Neuron (in vitro differentiated cells): ENCODE measurements around the gene GABRR3.
A peak's percentile ranks its signal among the peaks of the same experiment; 100 is the strongest.

Source experiments
- H2AFZ ChIP-seq: one replicate; pipeline ENCODE4 v1.6.1; 2013; ENCODE audit warnings: low read depth, mild to moderate bottlenecking, inconsistent platforms, low read length, moderate library complexity
- H3K27me3 ChIP-seq: one replicate; pipeline ENCODE4 v1.6.1; 2013; ENCODE audit warnings: low read length; ENCODE audit not compliant: insufficient read depth
- H3K36me3 ChIP-seq: one replicate; pipeline ENCODE4 v1.6.1; 2013; ENCODE audit warnings: low read length; ENCODE audit not compliant: insufficient read depth
- H3K4me1 ChIP-seq: one replicate; pipeline ENCODE4 v1.6.1; 2013; ENCODE audit warnings: low read length; ENCODE audit not compliant: insufficient read depth
- H3K4me3 ChIP-seq: 2 replicates; pipeline ENCODE4 v1.5.1; 2013; ENCODE audit warnings: mild to moderate bottlenecking, low read length, moderate library complexity
- H3K9me3 ChIP-seq: one replicate; pipeline ENCODE4 v1.6.1; 2013; ENCODE audit warnings: low read length

Gene GABRR3

DNA sequence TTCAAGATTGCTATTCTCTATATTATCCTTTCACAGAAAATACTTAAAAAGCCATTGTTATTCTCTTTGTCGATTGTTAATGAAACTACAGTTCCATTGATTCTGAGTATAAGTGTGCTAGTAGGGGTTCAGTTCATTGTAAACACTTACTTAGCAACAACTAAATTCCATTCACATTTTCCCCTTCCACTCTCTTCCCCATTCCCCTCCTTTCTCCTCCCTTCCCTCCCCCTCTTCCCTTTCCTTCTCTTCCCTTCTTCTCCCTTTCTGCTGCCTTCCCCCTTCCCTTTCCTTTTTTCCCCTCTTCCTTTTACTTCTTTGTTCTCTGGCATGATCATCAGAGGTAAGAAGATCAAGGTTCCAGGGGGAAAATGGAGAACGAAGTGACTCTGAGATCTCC lies 41.6 kb downstream of the GABRR3 start:
- Histone ChIP-seq H3K4me1 (no peaks in the 10 kb centered on the region), H3K27me3 (no peaks in the 10 kb centered on the region), H3K4me3 (no peak overlapping the region), H2AFZ (peak overlapping the region; percentile 11), H3K9me3 (no peaks in the 10 kb centered on the region), H3K36me3 (no peaks in the 10 kb centered on the region)

DNA sequence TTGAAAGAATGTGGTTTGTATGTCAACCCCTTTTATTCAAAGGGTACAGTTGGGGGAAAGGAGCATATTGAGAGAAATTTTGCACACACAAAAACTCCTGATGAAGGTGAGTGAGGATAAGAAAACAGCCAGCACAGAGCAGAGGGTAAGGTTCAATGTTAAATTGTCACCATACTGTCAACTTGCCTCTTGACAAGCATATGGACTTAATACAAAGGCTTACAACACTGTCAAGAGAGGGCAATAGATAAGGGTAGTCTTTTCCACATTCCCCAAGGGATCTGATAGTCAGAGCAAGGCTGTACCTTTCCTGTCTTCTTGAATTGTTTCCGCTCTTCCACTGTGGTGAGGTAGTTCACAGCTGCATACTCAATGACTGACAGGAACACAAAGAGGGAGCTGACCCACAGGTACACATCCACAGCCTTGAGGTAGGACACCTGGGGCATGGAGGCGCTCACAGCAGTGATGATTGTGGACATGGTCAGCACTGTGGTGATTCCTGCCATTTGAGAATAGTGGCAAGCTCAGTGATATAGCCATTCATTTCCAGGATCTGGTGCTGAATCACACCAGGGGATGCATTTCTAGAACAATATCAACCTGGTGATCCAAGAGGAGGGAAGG lies 42.5 kb downstream of the GABRR3 start:
- Histone ChIP-seq H3K27me3 (no peaks in the 10 kb centered on the region), H2AFZ (no peak overlapping the region), H3K4me3 (no peak overlapping the region), H3K4me1 (no peaks in the 10 kb centered on the region), H3K36me3 (no peaks in the 10 kb centered on the region), H3K9me3 (no peaks in the 10 kb centered on the region)

DNA sequence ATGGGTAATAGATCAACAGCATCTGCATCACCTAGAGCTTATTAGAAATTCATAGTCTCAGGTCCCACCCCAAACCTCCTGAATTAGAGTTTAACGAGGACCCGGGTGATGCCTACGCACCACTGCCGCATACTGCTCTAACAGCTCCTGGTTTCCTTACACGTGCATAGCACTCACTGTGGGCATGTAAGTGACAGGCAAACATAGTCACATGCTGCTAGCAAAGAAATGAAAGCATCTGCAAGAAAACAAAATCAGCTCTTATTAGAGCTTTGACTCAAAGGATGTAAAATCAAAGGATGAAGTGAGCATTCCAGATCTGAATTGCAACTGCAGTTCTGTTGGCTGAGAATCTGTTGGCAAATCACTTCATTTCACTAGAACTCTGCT lies 43.8 kb downstream of the GABRR3 start:
- Histone ChIP-seq H2AFZ (no peak overlapping the region), H3K4me3 (no peak overlapping the region), H3K9me3 (no peaks in the 10 kb centered on the region), H3K27me3 (no peaks in the 10 kb centered on the region), H3K4me1 (no peaks in the 10 kb centered on the region), H3K36me3 (no peaks in the 10 kb centered on the region)

DNA sequence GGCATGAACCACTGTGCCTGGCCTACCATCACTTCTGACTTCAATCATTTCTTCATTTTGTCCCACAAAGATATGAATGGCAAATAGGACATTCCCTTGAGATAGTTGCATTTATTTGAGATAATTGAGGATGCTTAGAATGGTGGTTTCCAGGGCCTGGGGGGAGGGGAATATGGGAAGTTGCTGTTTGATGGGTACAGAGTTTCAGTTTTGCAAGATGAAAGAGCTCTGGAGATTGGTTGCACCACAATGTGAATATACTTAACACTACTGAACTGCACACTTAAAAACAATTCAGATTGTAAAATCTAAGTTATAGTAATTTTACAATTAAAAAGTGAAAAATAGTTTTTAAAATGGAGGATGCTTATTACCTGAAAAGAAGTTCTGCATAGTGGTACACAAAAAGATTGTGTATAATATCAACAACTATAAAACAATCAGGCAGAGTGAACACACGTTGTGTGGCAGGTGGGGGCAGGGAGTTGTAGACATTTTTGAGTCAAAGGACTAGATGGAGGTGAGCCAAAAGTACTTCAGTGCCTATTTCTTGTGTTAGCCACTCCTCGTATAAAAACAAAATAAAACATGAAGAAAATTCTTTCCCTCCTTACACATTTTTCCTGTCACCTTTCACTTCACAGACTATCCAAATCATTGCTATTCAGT lies 44.4 kb downstream of the GABRR3 start:
- Histone ChIP-seq H3K9me3 (no peaks in the 10 kb centered on the region), H3K27me3 (no peaks in the 10 kb centered on the region), H3K4me3 (no peak overlapping the region), H3K36me3 (no peaks in the 10 kb centered on the region), H3K4me1 (no peaks in the 10 kb centered on the region), H2AFZ (no peak overlapping the region)

DNA sequence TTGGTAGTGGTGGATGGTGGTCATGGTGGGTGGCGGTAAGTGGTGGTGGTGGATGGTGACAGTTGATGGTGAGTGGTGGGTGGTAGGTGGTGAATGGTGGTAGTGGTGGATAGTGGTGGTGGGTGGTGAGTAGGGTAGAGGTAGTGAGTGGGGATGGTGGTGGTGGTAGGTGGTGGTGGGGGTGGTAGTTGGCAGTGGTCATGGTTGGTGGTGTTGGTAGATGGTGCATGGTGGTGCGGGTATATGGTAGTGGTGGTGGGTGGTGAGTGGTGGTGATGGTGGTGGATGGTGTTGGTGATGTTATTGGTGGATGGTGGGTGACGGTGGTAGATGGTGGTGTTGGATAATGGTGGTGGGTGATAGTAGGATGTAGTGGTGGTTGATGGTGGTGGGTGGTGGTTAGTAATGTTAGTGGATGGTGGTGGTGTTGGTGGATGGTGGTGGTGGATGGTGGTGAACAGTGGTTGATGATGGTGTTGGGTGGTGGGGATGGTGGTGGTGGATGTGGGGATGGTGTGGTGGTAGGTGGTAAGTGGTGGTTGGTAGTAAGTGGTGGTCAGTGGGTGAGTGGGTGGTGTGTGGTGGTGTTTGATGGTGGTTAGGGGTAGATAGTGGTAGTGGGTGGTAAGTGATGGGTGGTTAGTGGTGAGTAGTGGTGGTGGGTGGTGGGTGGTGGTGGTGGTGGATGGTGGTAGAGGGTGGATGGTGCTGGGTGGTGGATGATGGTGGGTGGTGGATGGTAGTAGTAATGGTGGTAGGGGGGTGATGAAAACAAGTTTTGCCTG lies 46.1 kb downstream of the GABRR3 start:
- Histone ChIP-seq H3K4me3 (no peak overlapping the region), H3K36me3 (no peaks in the 10 kb centered on the region), H3K9me3 (no peaks in the 10 kb centered on the region), H2AFZ (no peak overlapping the region), H3K27me3 (no peaks in the 10 kb centered on the region), H3K4me1 (no peaks in the 10 kb centered on the region)

DNA sequence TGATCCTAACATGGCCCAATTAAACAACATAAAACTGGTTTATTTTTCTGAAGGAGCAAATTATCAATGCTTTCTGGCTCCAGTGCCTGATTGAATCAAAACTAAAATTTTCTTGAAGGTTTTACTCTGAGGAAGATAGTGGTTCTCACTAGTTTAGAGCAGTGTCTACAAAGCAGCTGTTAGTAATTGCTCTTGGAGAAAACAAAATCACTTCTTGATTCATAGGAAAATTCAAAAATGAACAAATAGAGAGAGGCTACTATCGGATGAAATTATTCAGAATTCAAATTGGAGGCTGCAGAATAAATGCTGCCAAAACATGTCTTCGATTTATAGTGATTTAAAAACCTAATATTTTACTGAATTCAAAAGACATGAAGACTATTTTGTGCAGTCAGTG lies 47.8 kb downstream of the GABRR3 start:
- no peaks in the 10 kb centered on the region for H3K36me3 ChIP-seq
- no peak overlapping the region for H3K4me3 ChIP-seq
- no peaks in the 10 kb centered on the region for H3K27me3 ChIP-seq
- no peaks in the 10 kb centered on the region for H3K9me3 ChIP-seq
- H2AFZ ChIP-seq: no peak overlapping the region
- no peaks in the 10 kb centered on the region for H3K4me1 ChIP-seq

DNA sequence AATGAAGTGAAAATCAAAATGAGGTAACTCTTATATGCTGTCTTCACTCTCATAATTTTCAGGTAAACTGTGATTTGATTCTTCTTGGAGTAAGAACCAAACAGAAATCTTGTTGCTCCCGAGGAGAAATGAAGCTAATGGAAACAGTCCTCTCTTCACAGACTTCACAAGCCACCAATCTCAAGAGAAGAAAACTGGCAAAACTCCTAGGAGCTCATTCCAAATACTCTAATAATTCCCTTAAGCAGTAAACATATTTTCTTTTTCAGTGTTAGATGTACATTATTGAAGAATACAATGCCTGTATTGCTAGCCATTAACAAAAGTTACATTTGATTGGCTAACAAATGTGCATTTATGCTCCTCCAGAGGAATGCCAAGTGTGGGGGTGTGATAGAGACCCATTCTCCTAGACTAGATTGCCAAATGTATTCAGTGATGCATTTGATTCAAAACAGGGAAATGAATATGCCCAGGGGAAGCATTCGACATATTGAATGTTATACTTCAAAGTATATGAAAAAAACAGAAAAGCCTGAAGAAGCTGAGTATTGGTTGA lies 51.1 kb downstream of the GABRR3 start:
- Histone ChIP-seq H3K4me1 (peaks cover 7% of the 10 kb centered on the region), H3K9me3 (no peaks in the 10 kb centered on the region), H2AFZ (no peak overlapping the region), H3K36me3 (no peaks in the 10 kb centered on the region), H3K4me3 (no peak overlapping the region), H3K27me3 (no peaks in the 10 kb centered on the region)

DNA sequence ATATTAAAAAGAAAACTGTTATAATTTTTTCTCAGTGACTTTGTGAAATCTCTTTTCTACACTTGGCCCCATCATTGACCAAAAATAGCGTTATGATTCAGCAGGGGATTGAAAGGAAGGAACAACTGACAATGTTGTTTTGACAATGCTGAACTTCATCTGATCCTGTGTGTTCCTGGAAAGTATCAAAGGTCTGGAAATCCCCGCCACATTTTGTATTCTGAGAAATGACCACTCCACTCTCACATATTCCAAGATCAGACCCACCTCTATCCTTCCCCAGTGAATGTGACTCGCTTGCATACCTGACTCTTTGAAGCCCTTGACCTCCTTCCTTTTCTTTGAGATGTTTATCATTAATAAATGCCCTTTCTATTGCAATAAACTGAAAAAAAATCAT lies 53.2 kb downstream of the GABRR3 start:
- Histone ChIP-seq H3K4me3 (no peak overlapping the region), H3K27me3 (no peaks in the 10 kb centered on the region)

DNA sequence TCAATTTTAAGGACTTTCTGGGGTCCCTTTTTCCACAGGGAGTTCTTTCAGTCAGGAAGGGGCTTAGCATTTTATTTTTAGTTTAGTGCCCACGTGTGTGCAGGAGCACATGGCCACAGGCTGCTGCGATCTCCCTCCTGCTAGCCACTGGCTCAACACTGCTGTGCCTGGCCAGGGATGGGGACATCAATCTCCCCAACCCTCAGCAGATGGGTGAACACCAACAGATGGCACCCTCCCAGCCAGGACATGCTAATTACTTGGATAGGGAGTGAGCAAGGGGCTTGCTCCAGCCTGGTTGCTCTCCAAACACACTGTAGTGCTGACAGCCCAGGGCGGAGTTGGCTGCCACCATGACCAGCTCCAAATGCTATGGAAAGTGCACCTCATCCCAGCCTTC lies 55.5 kb downstream of the GABRR3 start:
- H3K27me3 ChIP-seq: no peaks in the 10 kb centered on the region

More for the DNA sequence above, 53.2 kb downstream of the GABRR3 start:
- Histone ChIP-seq H3K9me3 (no peaks in the 10 kb centered on the region), H2AFZ (no peak overlapping the region), H3K36me3 (no peaks in the 10 kb centered on the region), H3K4me1 (peaks cover 10% of the 10 kb centered on the region)

DNA sequence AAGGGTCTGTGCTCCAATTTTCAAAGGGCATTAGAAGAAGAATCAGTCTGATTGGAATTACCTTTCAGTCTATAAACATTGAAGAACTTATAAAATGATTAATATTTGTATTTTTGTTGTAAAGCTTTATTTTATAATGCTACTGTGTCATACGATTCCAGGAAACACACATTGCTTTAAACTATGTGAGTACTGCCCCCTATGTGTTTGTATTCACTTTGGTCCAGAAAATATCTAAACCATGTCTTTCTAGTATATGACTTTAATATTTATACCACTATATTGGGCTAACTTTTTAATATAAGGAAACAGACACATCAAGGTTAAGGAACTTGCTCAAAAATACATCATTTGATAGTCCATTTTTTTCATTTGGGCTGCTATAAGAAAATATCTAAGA lies 59.6 kb downstream of the GABRR3 start:
- no peaks in the 10 kb centered on the region for H3K27me3 ChIP-seq
- no peak overlapping the region for H2AFZ ChIP-seq
- H3K4me1 ChIP-seq: peaks cover 13% of the 10 kb centered on the region
- no peaks in the 10 kb centered on the region for H3K36me3 ChIP-seq
- H3K9me3 ChIP-seq: no peaks in the 10 kb centered on the region
- H3K4me3 ChIP-seq: no peak overlapping the region

More for the DNA sequence above, 55.5 kb downstream of the GABRR3 start:
- Histone ChIP-seq H3K36me3 (no peaks in the 10 kb centered on the region), H3K4me3 (no peak overlapping the region), H3K4me1 (peaks cover 10% of the 10 kb centered on the region), H2AFZ (no peak overlapping the region), H3K9me3 (no peaks in the 10 kb centered on the region)

DNA sequence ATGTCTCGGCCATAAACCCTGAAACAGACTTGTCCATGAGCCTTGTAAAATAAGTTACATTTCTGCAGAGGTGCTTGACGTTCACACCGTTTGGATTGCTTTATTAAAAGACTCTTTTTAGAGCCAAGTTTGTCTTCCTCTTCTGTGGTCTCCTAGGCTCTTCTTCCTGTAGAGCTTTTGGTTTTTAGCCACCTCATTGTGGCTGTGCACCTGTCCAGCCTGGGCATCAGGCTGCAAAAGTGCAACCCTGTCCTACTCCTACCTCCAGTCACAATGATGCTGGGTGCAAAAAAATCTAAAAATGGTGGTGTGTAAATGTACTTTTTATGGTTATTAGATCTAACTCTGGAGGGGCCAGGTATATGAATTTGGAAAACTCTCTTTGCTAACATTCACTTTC lies 60.1 kb downstream of the GABRR3 start:
- H3K36me3 ChIP-seq: no peaks in the 10 kb centered on the region
- no peak overlapping the region for H2AFZ ChIP-seq
- H3K27me3 ChIP-seq: no peaks in the 10 kb centered on the region
- no peak overlapping the region for H3K4me3 ChIP-seq
- H3K4me1 ChIP-seq: peaks cover 13% of the 10 kb centered on the region
- H3K9me3 ChIP-seq: no peaks in the 10 kb centered on the region

DNA sequence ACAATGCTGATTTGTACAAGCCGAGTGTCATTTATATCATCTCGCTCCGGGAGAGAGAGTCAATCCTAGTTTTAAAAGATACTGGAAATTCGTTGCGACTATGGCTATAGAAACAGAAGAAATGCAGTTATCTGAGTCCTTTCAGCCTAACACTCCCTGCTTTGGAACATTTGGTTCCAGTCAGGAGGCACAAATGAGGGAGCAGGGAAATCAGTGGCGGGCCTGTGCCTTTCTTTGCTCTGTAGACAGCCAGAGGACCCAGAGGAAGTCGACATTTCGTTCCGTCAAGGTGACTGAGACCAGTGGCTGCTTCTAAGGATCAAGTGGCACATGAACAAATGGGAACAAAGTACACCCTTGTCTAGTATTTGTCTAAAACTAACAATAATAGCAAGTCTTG lies 62.1 kb downstream of the GABRR3 start:
- Histone ChIP-seq H3K4me3 (peak overlapping the region; percentile 78), H3K9me3 (no peaks in the 10 kb centered on the region)

More for the DNA sequence above, 62.1 kb downstream of the GABRR3 start:
- Histone ChIP-seq H2AFZ (peak overlapping the region; percentile 89), H3K4me1 (peaks cover 5% of the 10 kb centered on the region), H3K36me3 (no peaks in the 10 kb centered on the region), H3K27me3 (no peaks in the 10 kb centered on the region)
